A549 (cell line): ENCODE data around the gene FHIT. TPM values are rescaled to one million over a fixed set of nuclear protein-coding genes. Genes with fewer than 3 reads are reported as not detected.

ENCODE experiments used
- ATAC-seq, 2 experiments: fragments of 200-7000 bp in 1 of 2; fragments of >200 bp in 1 of 2; cut with Nextera tagmentation in 1 of 2; cut with Tn5 transposase in 1 of 2; 3 replicates each; pipeline versions ENCODE4 v1.8.0 to v1.9.1; 2018 to 2020; ENCODE audit warnings: mild to moderate bottlenecking in 1 of 2, moderate library complexity in 1 of 2
- CTCF ChIA-PET: fragments of 300-600 bp; sonication (Branson Sonifier 250); formaldehyde crosslinking; extraction: SDS; loops from one replicate; lab custom pipeline; 2021; ENCODE audit warnings: antibody characterized with exemption, inconsistent platforms; lab: Yijun Ruan, JAX
- POLR2A ChIA-PET: fragments of 350-600 bp; formaldehyde crosslinking; extraction: SDS; loops from one replicate; lab custom pipeline; 2021; ENCODE audit warnings: antibody characterized with exemption, inconsistent platforms; lab: Yijun Ruan, JAX
- DNase-seq, 2 experiments: peaks; one replicate each; pipeline versions ENCODE4 v3.0.0 to v3.0.0-alpha.2; 2011 to 2016; ENCODE audit warnings: low read depth in 1 of 2, low spot score in 1 of 2
- FAIRE-seq: peaks from 2 replicates; lab custom pipeline; 2011; peaks lifted over from hg19 to GRCh38; lab: Jason Lieb, UNC
- H3K27ac ChIP-seq, 2 experiments: fragments of >200 bp; sonication (Bioruptor Twin); formaldehyde crosslinking; 3 replicates each; pipeline ENCODE4 v1.5.1; 2016 to 2017
- H3K4me1 ChIP-seq: fragments of >200 bp; sonication (Bioruptor Twin); formaldehyde crosslinking; 3 replicates; pipeline ENCODE4 v1.6.1; 2016
- H3K4me2 ChIP-seq: fragments of >200 bp; sonication (Bioruptor Twin); formaldehyde crosslinking; 3 replicates; pipeline ENCODE4 v1.6.1; 2016
- H3K4me3 ChIP-seq: fragments of >200 bp; sonication (Bioruptor Twin); formaldehyde crosslinking; 3 replicates; pipeline ENCODE4 v1.5.1; 2016
- H3K9me3 ChIP-seq: fragments of >200 bp; sonication (Bioruptor Twin); formaldehyde crosslinking; 3 replicates; pipeline ENCODE4 v1.6.1; 2016
- BCL3 ChIP-seq: fragments of >200 bp; sonication (Bioruptor Twin); formaldehyde crosslinking; IDR thresholded peaks from 3 replicates; pipeline ENCODE4 v1.6.1; 2016
- CBX8 ChIP-seq: fragments of 200-600 bp; sonication (generic); IDR thresholded peaks from 2 replicates; pipeline ENCODE4 v1.6.1; 2016
- CEBPB ChIP-seq, 2 experiments: fragments of >200 bp in 1 of 2; sonication (Bioruptor Twin) in 1 of 2; formaldehyde crosslinking in 1 of 2; IDR thresholded peaks; 2 replicates each; pipeline ENCODE4 v1.6.1; 2012 to 2016
- CHD2 ChIP-seq: fragments of 150-350 bp; IDR thresholded peaks from 2 replicates; pipeline ENCODE4 v1.6.1; 2014; ENCODE audit warnings: low read length; ENCODE audit not compliant: partially characterized antibody
- CHD4 ChIP-seq: fragments of 200-600 bp; sonication (generic); IDR thresholded peaks from 2 replicates; pipeline ENCODE4 v1.6.1; 2016; ENCODE audit warnings: antibody characterized with exemption, mild to moderate bottlenecking, borderline replicate concordance
- E2F6 ChIP-seq: IDR thresholded peaks from 2 replicates; pipeline ENCODE4 v1.6.1; 2012; ENCODE audit warnings: low read depth, borderline replicate concordance
- EHMT2 ChIP-seq: fragments of 200-600 bp; sonication (generic); IDR thresholded peaks from 2 replicates; pipeline ENCODE4 v1.6.1; 2016; ENCODE audit warnings: antibody characterized with exemption, low read depth, mild to moderate bottlenecking, moderate library complexity
- EP300 ChIP-seq, 2 experiments: fragments of >200 bp; sonication (Bioruptor Twin); formaldehyde crosslinking; IDR thresholded peaks; 2 replicates in 1 of 2; 3 replicates in 1 of 2; pipeline ENCODE4 v1.6.1; 2016 to 2017
- FOSL2 ChIP-seq, 2 experiments: fragments of 450-650 bp in 1 of 2; fragments of >200 bp in 1 of 2; sonication (Bioruptor Twin) in 1 of 2; formaldehyde crosslinking; IDR thresholded peaks; 2 replicates each; pipeline versions ENCODE4 v1.5.0 to v1.6.1; 2016 to 2020; ENCODE audit warnings: mild to moderate bottlenecking in 1 of 2, moderate library complexity in 1 of 2
- FOXS1 ChIP-seq: fragments of 250-450 bp; sonication (Bioruptor Pico); IDR thresholded peaks from 2 replicates; pipeline ENCODE4 v1.5.0; 2020; ENCODE audit warnings: mild to moderate bottlenecking, moderate library complexity
- GATA3 ChIP-seq: IDR thresholded peaks from 2 replicates; pipeline ENCODE4 v1.6.1; 2012; ENCODE audit warnings: borderline replicate concordance
- HDAC2 ChIP-seq: fragments of 200-600 bp; sonication (generic); IDR thresholded peaks from 2 replicates; pipeline ENCODE4 v1.6.1; 2016
- HMGXB4 ChIP-seq: fragments of 250-450 bp; sonication (Bioruptor Pico); IDR thresholded peaks from 2 replicates; pipeline ENCODE4 v1.5.0; 2021; ENCODE audit warnings: mild to moderate bottlenecking, moderate library complexity, borderline replicate concordance
- HOXB13 ChIP-seq: fragments of 250-450 bp; sonication (Bioruptor Pico); IDR thresholded peaks from 2 replicates; pipeline ENCODE4 v1.5.0; 2020; ENCODE audit warnings: low read depth, mild to moderate bottlenecking, moderate library complexity
- HOXB5 ChIP-seq: fragments of 250-450 bp; sonication (Bioruptor Pico); IDR thresholded peaks from 2 replicates; pipeline ENCODE4 v1.5.0; 2020; ENCODE audit warnings: mild to moderate bottlenecking, moderate library complexity
- MAX ChIP-seq: IDR thresholded peaks from 2 replicates; pipeline ENCODE4 v1.6.1; 2012
- MAZ ChIP-seq: fragments of 150-350 bp; IDR thresholded peaks from 2 replicates; pipeline ENCODE4 v1.6.1; 2014; ENCODE audit warnings: antibody characterized with exemption, low read depth, low read length, borderline replicate concordance
- MYC ChIP-seq: IDR thresholded peaks from 2 replicates; pipeline ENCODE4 v1.6.1; 2012; ENCODE audit warnings: mild to moderate bottlenecking, inconsistent platforms, low read length, improper control_type of control experiment, borderline replicate concordance
- POLR2A ChIP-seq: IDR thresholded peaks from 2 replicates; pipeline ENCODE4 v1.6.1; 2012; ENCODE audit warnings: mild to moderate bottlenecking, low read length
- POLR2AphosphoS2 ChIP-seq: conservative IDR thresholded peaks from 2 replicates; pipeline ENCODE4 v1.6.1; 2012; ENCODE audit warnings: low read length, improper control_type of control experiment, inconsistent platforms
- RAD21 ChIP-seq, 2 experiments: fragments of >200 bp in 1 of 2; sonication (Bioruptor Twin) in 1 of 2; formaldehyde crosslinking in 1 of 2; IDR thresholded peaks in 1 of 2; conservative IDR thresholded peaks in 1 of 2; 2 replicates in 1 of 2; 3 replicates in 1 of 2; pipeline ENCODE4 v1.6.1; 2012 to 2018; ENCODE audit warnings: inconsistent platforms in 1 of 2
- REST ChIP-seq: fragments of 200-600 bp; sonication (generic); IDR thresholded peaks from 2 replicates; pipeline ENCODE4 v1.6.1; 2016; ENCODE audit warnings: antibody characterized with exemption, mild to moderate bottlenecking, moderate library complexity
- RFX5 ChIP-seq: fragments of 450-650 bp; IDR thresholded peaks from 2 replicates; pipeline ENCODE4 v1.7.1; 2014; ENCODE audit warnings: antibody characterized with exemption, mild to moderate bottlenecking, moderate library complexity
- SMC3 ChIP-seq: fragments of >200 bp; sonication (Bioruptor Twin); formaldehyde crosslinking; IDR thresholded peaks from 3 replicates; pipeline ENCODE4 v1.6.1; 2018; ENCODE audit warnings: inconsistent platforms
- SREBF2 ChIP-seq: fragments of 450-650 bp; IDR thresholded peaks from 2 replicates; pipeline ENCODE4 v1.6.1; 2014; ENCODE audit warnings: mild to moderate bottlenecking, moderate library complexity
- TFCP2L1 ChIP-seq: fragments of 250-450 bp; sonication (Bioruptor Pico); IDR thresholded peaks from 2 replicates; pipeline ENCODE4 v1.5.0; 2021; ENCODE audit warnings: mild to moderate bottlenecking
- USF2 ChIP-seq: fragments of 450-650 bp; IDR thresholded peaks from 2 replicates; pipeline ENCODE4 v1.6.1; 2014; ENCODE audit warnings: antibody characterized with exemption
- ZC3H11A ChIP-seq: fragments of 450-650 bp; IDR thresholded peaks from 2 replicates; pipeline ENCODE4 v1.6.1; 2014; ENCODE audit warnings: antibody characterized with exemption, mild to moderate bottlenecking
- ZFP36 ChIP-seq: fragments of 450-650 bp; IDR thresholded peaks from 2 replicates; pipeline ENCODE4 v1.6.1; 2014; ENCODE audit warnings: borderline replicate concordance; ENCODE audit not compliant: partially characterized antibody
- ZSCAN20 ChIP-seq: fragments of 250-450 bp; sonication (Bioruptor Pico); IDR thresholded peaks from 2 replicates; pipeline ENCODE4 v1.8.0; 2022; ENCODE audit warnings: mild to moderate bottlenecking, moderate library complexity
- WGBS: methylation state at CpG from one replicate; pipeline ENCODE4 v1.1.6; 2017; ENCODE audit errors: missing lambda C conversion rate; 5-methylcytosine and 5-hydroxymethylcytosine counted together
- polyA plus RNA-seq, 4 experiments: library from polyadenylated mRNA; depleted of rRNA in 3 of 4; stranded (reverse); fragments of >200 nt; fragmentation: RNase III in 1 of 4; extraction: RNeasy Plus Mini Kit Qiagen cat#74134 plus additional on column Dnase treatment in 1 of 4; gene quantifications; 2 replicates in 3 of 4; 3 replicates in 1 of 4; pipeline ENCODE4 v1.2.3, GENCODE V29; 2011 to 2017

Gene FHIT
- polyA plus RNA-seq, 2 of the 4 experiments (the other 2 are of a cell fraction) = 0.76 to 0.92 TPM

- TF ChIP-seq REST (no peak), BCL3 (no peak), POLR2AphosphoS2 (no peak)
Measured at GRCh38 chr3:60364475-60364874, 886.8 kb downstream of the FHIT start (continued).

GRCh38 chr3:60363817-60364216, 887.4 kb downstream of the FHIT start:
- 12% methylated on average over 2 of the region's 2 CpGs for WGBS
- CTCF ChIA-PET = no interaction called here

GRCh38 chr3:60355825-60356224, 895.4 kb downstream of the FHIT start:
- ATAC-seq (no peak), FAIRE-seq (no peak)
- POLR2A ChIA-PET = no interaction called here
- Histone ChIP-seq H3K4me3 (no peak overlapping the region), H3K4me2 (no peak overlapping the region)
- TF ChIP-seq FOSL2 (IDR thresholded peaks at IDR 0.05) = no peak
- TF ChIP-seq FOSL2 (CRISPR knock-in tag; IDR thresholded peaks at IDR 0.05) = no peak
- TF ChIP-seq HMGXB4 = no peak
- TF ChIP-seq FOXS1 (CRISPR knock-in tag) = no peak
- no peak for TF ChIP-seq HOXB5 (CRISPR knock-in tag)
- no peak for TF ChIP-seq SREBF2
- TF ChIP-seq ZFP36 = no peak
- TF ChIP-seq CHD2 = no peak
- no peak for TF ChIP-seq ZSCAN20 (CRISPR knock-in tag)
- no peak for TF ChIP-seq USF2
- TF ChIP-seq RAD21 (conservative IDR thresholded peaks at IDR 0.05 in 1 of 2, IDR thresholded peaks at IDR 0.05 in 1 of 2) = no peak
- TF ChIP-seq HDAC2 = no peak
- TF ChIP-seq CHD4 = no peak
- TF ChIP-seq EP300 (IDR thresholded peaks at IDR 0.05) = no peak
- TF ChIP-seq, all 56 proteins: peak for 0
- H3K27ac ChIP-seq = no peak overlapping the region
- no peaks in the 10 kb centered on the region for H3K9me3 ChIP-seq
- CTCF ChIA-PET = no interaction called here
- WGBS = 18% methylated on average over 2 of the region's 2 CpGs
- no peaks in the 10 kb centered on the region for H3K4me1 ChIP-seq
- DNase-seq = no peak

More at GRCh38 chr3:60363817-60364216, 887.4 kb downstream of the FHIT start:
- no peaks in the 10 kb centered on the region for H3K4me1 ChIP-seq
- H3K9me3 ChIP-seq = no peaks in the 10 kb centered on the region
- no peak for FAIRE-seq
- no peak for DNase-seq
- ATAC-seq = no peak
- no peak overlapping the region for H3K4me2 ChIP-seq
- TF ChIP-seq ZFP36 (no peak), MAZ (no peak), CBX8 (no peak), POLR2A (no peak), MYC (no peak), TFCP2L1 (CRISPR knock-in tag) (no peak), EHMT2 (no peak), SMC3 (no peak), CEBPB (IDR thresholded peaks at IDR 0.05) (no peak), HOXB13 (no peak), GATA3 (no peak), MAX (no peak), ZC3H11A (no peak), E2F6 (no peak), RFX5 (no peak)
- POLR2A ChIA-PET = no interaction called here
- H3K27ac ChIP-seq = no peak overlapping the region
- no peak overlapping the region for H3K4me3 ChIP-seq
